Gastrocnemius medialis (tissue), 4 donors: ENCODE data around the gene CHCT1. TPM values are rescaled to one million over a fixed set of nuclear protein-coding genes. Genes with fewer than 3 reads are reported as not detected.

Experiments
- ATAC-seq, 2 donors: fragments of 150-250 bp; one replicate each; pipeline ENCODE4 v1.9.1; 2016
- DNase-seq, 2 donors: peaks; one replicate each; pipeline ENCODE4 v3.0.0-alpha.2; 2019
- H3K27ac ChIP-seq, 4 donors: fragments of 200-600 bp; sonication (generic); 1 replicate in 1 of 4; 2 replicates in 3 of 4; pipeline ENCODE4 v1.5.1; 2016 to 2018; ENCODE audit warnings: mild to moderate bottlenecking in 2 of 4, moderate library complexity in 1 of 4
- H3K27me3 ChIP-seq, 3 donors: fragments of 200-600 bp; sonication (generic) in 2 of 3; 1 replicate in 1 of 3; 2 replicates in 2 of 3; pipeline versions ENCODE4 v1.5.1 to v1.6.0; 2016 to 2019; ENCODE audit warnings: mild to moderate bottlenecking in 1 of 3, moderate library complexity in 1 of 3
- H3K36me3 ChIP-seq, 2 donors: fragments of 200-600 bp; sonication (generic) in 1 of 2; one replicate each; pipeline ENCODE4 v1.5.1; 2017 to 2018
- H3K4me1 ChIP-seq, 2 donors: fragments of 200-600 bp; sonication (generic) in 1 of 2; one replicate each; pipeline ENCODE4 v1.5.1; 2016 to 2017; ENCODE audit warnings: mild to moderate bottlenecking in 2 of 2
- H3K4me3 ChIP-seq, 4 donors: fragments of 200-600 bp; sonication (generic) in 3 of 4; 1 replicate in 1 of 4; 2 replicates in 3 of 4; pipeline ENCODE4 v1.5.1; 2016 to 2019; ENCODE audit warnings: mild to moderate bottlenecking in 2 of 4
- H3K9me3 ChIP-seq, 3 donors: fragments of 200-600 bp; sonication (generic) in 2 of 3; 1 replicate in 1 of 3; 2 replicates in 2 of 3; pipeline ENCODE4 v1.5.1; 2016 to 2019
- CTCF ChIP-seq, 5 experiments: fragments of 450-650 bp in 3 of 5; fragments of 200-600 bp in 2 of 5; sonication (generic) in 2 of 5; IDR thresholded peaks in 4 of 5; conservative IDR thresholded peaks in 1 of 5; 1 replicate in 4 of 5; 2 replicates in 1 of 5; pipeline ENCODE4 v1.5.1; 2016 to 2019; ENCODE audit warnings: antibody characterized with exemption in 5 of 5, mild to moderate bottlenecking in 3 of 5, moderate library complexity in 3 of 5
- POLR2A ChIP-seq, 2 donors: fragments of 450-650 bp; IDR thresholded peaks; one replicate each; pipeline ENCODE4 v1.6.1; 2017; ENCODE audit warnings: antibody characterized with exemption in 2 of 2, mild to moderate bottlenecking in 2 of 2, moderate library complexity in 2 of 2
- in situ Hi-C, 4 donors: fragments of 200-750 bp; cut with MboI; loops; one replicate each; pipeline versions ENCODE4 v1.15.0 to v1.8.0; 2017; ENCODE audit warnings: low sequenced_read_pairs in 4 of 4
- intact Hi-C: fragments of 100-400 bp; cut with DNase I; formaldehyde crosslinking; loops from one replicate; pipeline ENCODE4 v1.15.1; 2023; ENCODE audit warnings: low total_unique reads
- total RNA-seq, 4 donors: library from RNA; depleted of rRNA; stranded (reverse); fragments of >200 nt; gene quantifications; one replicate each; pipeline versions ENCODE4 v1.1.0 to v1.2.3, GENCODE V29; 2016

CHCT1 gene
- total RNA-seq, 4 donors from 2014 or later: not detected

- Histone ChIP-seq H3K27me3 (no peaks in the 10 kb centered on the region), H3K9me3 (no peaks in the 10 kb centered on the region), H3K36me3 (peaks cover 5 to 73% of the 10 kb centered on the region in 2 donors), H3K4me1 (peaks cover 12 to 14% of the 10 kb centered on the region in 2 donors), H3K4me3 (no peak overlapping the region), H3K27ac (peak overlapping the region in 1 of 4 donors; percentile 11)
- TF ChIP-seq POLR2A (IDR thresholded peaks at IDR 0.05) (no peak), CTCF (IDR thresholded peaks at IDR 0.05 in 4 of 5, conservative IDR thresholded peaks at IDR 0.05 in 1 of 5) (no peak)
- ATAC-seq: no peak
- in situ Hi-C loops (loop anchor here in 1 of 4 donors (25.0 kb wide), 2 partner anchors 173 to 1202 kb away; no protein-coding TSS in a partner anchor), intact Hi-C loops (no loop called here)
- DNase-seq: no peak
Measured at GRCh38 chr17:60464343-60464742, 42.1 kb downstream of the CHCT1 start.

GRCh38 chr17:60468371-60468770, 46.1 kb downstream of the CHCT1 start:
- TF ChIP-seq POLR2A (IDR thresholded peaks at IDR 0.05): no peak
- no peak for TF ChIP-seq CTCF (IDR thresholded peaks at IDR 0.05 in 4 of 5, conservative IDR thresholded peaks at IDR 0.05 in 1 of 5)
- intact Hi-C loops (no loop called here), in situ Hi-C loops (loop anchor here in 1 of 4 donors (25.0 kb wide), 2 partner anchors 169 to 1206 kb away; no protein-coding TSS in a partner anchor)
- Histone ChIP-seq H3K27me3 (no peaks in the 10 kb centered on the region), H3K36me3 (peaks cover 0 to 36% of the 10 kb centered on the region in 2 donors), H3K4me3 (no peak overlapping the region), H3K4me1 (peaks cover 27 to 37% of the 10 kb centered on the region in 2 donors), H3K27ac (peak overlapping the region; percentile 35 to 61 (median 45)), H3K9me3 (no peaks in the 10 kb centered on the region)
- ATAC-seq: no peak
- DNase-seq: no peak

GRCh38 chr17:60471451-60471850, 49.2 kb downstream of the CHCT1 start:
- DNase-seq (no peak), ATAC-seq (no peak)
- H3K27me3 ChIP-seq: no peaks in the 10 kb centered on the region
- H3K4me3 ChIP-seq: no peak overlapping the region
- no peak overlapping the region for H3K27ac ChIP-seq
- intact Hi-C loops: loop anchor here (10.0 kb wide), 1 partner anchor 163 kb away; no protein-coding TSS in a partner anchor
- H3K4me1 ChIP-seq: peaks cover 27 to 37% of the 10 kb centered on the region in 2 donors
- TF ChIP-seq POLR2A (IDR thresholded peaks at IDR 0.05) (no peak), CTCF (IDR thresholded peaks at IDR 0.05 in 4 of 5, conservative IDR thresholded peaks at IDR 0.05 in 1 of 5) (no peak)
- in situ Hi-C loops: loop anchor here in 1 of 4 donors (25.0 kb wide), 2 partner anchors 166 to 1209 kb away; no protein-coding TSS in a partner anchor
- peaks cover 0 to 5% of the 10 kb centered on the region in 2 donors for H3K36me3 ChIP-seq
- H3K9me3 ChIP-seq: no peaks in the 10 kb centered on the region

DNA sequence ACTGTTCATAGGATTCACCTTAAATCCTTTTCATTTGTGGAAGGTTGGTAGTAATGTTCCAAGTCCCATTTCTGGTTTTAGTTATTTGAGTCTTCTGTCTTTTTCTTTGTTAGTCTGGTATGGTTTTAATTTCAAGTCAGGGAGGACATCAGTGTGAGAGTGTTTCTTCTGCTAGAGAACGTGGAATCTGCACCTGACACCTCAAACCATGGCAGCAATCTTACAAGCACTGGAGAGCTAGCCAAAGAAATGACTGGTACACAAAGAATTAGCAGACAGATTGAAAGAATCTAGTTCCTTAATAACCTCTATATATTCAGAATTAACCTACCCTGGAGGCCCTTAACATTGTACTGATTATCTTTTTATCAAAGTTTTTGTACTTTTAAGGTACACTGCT, 50.2 kb downstream of the CHCT1 start:
- DNase-seq (no peak), ATAC-seq (peak in 1 of 2 donors; percentile 32)
- no peak for TF ChIP-seq POLR2A (IDR thresholded peaks at IDR 0.05)
- TF ChIP-seq CTCF (IDR thresholded peaks at IDR 0.05 in 4 of 5, conservative IDR thresholded peaks at IDR 0.05 in 1 of 5): no peak
- Histone ChIP-seq H3K4me1 (peaks cover 27 to 37% of the 10 kb centered on the region in 2 donors), H3K27me3 (no peaks in the 10 kb centered on the region), H3K36me3 (peaks cover 0 to 2% of the 10 kb centered on the region in 2 donors), H3K27ac (peak overlapping the region in 2 of 4 donors; percentile 0 to 17), H3K9me3 (no peaks in the 10 kb centered on the region), H3K4me3 (no peak overlapping the region)
- intact Hi-C loops (loop anchor here (10.0 kb wide), 1 partner anchor 162 kb away; no protein-coding TSS in a partner anchor), in situ Hi-C loops (loop anchor here in 1 of 4 donors (25.0 kb wide), 2 partner anchors 165 to 1210 kb away; no protein-coding TSS in a partner anchor)
